HG03064 (cell line): ENCODE data around the gene CDCA8.

ENCODE experiments used
- ATAC-seq: cut with Tn5 transposase; IDR thresholded peaks from one replicate; pipeline ENCODE4 v1.9.1; 2021; ENCODE audit warnings: low read depth; ENCODE audit not compliant: unreplicated experiment

Gene CDCA8

DNA sequence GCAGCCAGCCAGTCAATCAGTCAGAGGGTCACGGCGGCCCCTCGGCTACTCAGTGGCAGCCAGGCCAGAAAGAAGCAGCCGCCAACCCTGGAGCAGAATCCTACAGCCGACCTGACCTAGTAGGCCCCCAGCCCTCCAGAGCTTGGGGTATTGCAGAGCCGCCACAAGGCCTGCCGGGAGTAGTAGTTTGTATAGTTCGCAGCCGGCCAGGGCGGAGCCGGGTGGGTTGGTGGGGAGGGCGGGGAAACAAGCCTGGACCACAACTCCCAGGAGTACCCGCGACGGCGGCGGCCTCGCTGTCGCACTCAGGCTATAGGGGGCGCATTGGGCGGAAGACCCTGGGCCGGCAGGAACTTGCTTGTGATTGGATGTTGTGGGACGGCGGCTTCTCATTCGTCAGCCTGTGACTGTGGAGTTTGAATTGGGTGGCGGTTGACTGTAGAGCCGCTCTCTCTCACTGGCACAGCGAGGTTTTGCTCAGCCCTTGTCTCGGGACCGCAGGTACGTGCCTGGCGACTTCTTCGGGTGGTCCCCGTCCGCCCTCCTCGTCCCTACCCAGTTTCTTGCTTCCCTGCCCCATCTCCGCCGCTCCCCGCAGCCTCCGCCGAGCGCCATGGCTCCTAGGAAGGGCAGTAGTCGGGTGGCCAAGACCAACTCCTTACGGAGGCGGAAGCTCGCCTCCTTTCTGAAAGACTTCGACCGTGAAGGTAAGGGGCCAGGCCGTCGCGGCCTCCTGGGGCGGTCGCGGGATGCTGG, at the start of gene CDCA8:
TSS of gene CDCA8 (plus strand) at position 439 of the 756 bp plus-strand sequence. CDS start at position 614, 175 bp downstream.
- peak; percentile 66 for ATAC-seq

DNA sequence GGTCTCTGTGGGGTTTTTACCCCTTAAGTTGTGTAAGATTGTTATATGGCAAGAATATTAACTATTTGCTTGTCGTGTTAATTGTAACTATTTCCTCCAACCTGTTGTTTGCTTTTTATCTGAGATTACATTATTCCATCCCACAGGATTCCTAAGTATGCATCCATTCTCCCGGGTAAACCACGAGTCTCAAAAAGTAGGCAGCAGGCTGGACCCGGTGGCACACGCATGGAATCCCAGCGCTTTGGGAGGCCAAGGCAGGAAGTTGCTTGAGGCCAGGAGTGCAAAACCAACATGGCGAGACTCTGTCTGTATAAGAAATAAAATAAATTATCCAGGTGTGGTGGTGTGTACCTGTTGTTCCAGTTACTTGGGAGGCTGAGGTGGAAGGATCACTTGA, 45.0 kb upstream of the CDCA8 start:
- ATAC-seq: no peak

DNA sequence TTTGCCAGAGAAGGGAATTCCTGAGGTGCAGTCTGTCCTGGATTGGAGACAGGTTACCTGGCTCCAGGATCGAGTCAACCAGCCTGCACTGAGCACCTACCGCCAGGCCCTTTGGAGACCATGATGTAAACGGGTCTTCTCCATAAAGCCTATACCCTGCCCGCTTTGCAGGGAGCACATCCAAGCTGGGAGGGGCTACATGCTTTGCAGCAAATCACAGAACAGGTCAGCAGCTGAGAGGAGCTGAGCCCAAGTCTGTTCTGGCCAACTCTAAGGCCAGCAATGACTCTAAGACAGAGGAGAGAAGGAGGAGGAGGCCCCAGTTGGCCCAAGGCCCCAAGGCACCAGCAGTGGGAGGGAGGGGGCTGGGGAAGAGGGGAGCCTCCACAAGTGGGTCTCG, 42.1 kb upstream of the CDCA8 start:
- no peak for ATAC-seq

DNA sequence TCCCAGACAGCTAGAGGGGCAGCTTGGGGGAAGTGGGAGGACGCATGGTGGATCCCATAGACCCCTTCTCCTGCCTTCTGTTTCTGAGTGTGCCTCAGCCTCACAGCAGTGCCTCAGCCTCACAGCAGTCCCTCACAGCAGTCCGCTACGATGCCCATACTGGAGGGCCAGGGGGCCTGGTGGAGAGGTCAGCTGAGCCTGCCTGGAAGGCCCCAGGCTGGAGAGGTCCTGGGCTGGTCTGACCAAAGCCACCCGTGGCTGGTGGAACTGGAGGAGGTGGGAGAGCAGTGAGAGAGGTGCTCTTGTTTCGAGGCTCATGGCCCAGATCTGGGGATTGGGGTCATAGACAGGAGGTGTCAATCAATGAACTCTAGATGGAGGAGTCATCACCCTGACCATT, 41.6 kb upstream of the CDCA8 start:
- ATAC-seq: no peak

DNA sequence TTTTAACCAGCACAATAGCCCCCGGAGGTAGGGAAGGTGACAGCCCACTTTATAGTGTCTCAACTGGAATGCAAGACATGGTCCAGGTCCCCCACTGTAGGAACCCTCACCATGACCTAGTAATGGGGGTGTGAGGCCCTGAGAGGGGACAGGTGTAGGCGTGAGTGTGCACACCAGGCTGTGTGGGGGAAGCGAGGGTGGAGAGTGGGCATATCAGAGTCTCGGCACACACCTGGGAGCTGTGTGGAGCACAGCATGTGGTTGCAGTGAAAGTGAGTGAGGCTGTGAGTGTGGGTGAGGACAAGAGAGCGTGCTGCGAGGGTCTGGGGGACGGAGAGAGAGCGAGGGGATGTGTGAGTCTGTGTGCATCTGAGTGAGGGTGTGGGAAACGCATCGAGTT, 40.5 kb upstream of the CDCA8 start:
- no peak for ATAC-seq

DNA sequence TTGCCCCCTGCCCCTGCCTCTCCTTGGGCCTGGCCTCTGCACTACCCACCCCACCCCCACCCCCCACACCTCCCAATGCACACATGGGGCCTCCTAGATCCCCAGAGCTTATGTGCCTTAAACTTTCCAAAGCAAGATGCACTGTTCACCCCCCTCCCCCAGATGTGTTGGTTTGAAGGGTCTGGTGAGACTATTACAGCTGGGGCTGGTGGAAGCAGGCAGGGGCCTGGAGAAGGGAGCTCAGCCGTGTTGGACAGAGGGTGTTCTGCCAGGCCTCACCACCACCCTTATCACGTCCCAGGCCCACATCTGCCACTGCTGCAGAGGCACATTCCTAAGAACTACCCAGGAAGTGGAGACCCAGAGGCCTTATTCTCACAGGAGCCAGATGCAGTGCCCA, 39.3 kb upstream of the CDCA8 start:
- no peak for ATAC-seq

DNA sequence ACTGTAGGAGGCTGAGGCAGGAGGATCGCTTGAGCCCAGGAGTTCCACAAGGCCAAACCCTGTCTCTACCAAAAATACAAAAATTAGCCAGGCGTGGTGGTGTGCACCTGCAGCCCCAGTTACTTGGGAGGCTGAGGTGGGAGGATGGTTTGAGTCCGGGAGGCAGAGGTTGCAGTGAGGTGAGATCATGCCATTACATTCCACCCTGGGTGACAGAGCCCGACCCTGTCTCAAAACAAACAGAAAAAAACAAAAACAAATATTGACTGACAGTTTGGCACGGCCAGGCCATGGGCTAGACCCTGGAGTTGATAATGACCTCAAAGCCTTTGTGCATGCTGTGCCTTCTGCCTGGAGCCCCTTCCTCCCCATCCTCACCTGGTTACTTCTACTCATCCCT, 38.4 kb upstream of the CDCA8 start:
- ATAC-seq: no peak

DNA sequence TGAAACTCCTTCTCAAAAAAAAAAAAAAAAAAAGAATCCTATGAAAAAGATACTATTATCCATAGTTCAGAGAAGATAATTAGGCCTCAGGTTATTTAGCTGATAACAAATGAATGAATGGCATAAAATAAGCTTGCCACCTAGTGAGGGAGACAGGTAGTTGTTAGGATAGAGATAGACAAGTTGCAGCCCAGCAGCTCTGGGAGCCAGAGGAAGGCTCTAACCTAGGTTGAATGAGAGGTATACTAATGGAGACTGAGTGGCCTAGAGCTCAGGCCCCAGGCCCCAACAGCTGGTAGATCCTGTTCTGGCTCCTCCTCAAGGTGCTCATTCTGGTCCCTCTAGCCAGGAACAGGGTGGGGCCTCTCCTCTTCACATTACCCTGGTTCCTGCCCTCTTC, 37.0 kb upstream of the CDCA8 start:
- ATAC-seq: no peak

DNA sequence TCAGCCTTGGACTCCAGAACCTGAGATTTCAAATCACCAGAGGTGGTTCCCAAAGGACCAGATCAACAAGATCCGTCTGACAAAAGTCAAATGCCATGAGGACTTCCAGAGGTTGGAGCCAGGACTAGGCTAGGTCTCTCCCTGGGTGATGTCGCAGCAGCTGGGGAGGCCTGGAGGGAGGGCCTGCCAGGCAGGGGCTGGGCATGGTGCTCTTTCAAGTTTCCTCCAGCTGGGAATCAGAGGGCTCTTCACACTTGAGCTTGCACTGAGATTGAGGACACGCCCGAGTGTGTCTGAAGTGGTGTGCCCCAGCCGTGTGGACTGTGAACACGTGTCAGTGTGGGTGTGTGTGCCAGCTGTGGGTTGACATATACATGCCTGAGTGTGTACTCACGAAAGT, 36.3 kb upstream of the CDCA8 start:
- ATAC-seq: no peak

DNA sequence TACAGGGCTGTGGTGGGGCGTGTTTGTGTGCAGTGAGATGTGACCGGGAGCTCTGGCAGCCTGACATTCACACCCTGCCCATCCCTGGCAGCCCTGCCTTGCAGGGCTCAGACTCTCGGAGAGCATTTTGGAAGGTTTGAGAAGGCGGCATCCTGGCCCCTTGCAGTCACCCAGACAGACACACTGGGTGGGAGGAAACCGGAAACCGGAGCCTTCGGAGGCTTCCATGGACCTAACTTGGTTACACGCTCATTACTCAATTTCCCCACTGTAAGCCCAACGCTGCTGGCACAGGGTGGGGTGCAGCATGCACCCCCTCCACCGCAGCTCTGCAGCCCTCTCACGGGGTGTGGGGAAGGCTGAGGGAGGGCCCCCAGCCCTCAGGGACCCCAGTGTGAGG, 35.4 kb upstream of the CDCA8 start:
- no peak for ATAC-seq

DNA sequence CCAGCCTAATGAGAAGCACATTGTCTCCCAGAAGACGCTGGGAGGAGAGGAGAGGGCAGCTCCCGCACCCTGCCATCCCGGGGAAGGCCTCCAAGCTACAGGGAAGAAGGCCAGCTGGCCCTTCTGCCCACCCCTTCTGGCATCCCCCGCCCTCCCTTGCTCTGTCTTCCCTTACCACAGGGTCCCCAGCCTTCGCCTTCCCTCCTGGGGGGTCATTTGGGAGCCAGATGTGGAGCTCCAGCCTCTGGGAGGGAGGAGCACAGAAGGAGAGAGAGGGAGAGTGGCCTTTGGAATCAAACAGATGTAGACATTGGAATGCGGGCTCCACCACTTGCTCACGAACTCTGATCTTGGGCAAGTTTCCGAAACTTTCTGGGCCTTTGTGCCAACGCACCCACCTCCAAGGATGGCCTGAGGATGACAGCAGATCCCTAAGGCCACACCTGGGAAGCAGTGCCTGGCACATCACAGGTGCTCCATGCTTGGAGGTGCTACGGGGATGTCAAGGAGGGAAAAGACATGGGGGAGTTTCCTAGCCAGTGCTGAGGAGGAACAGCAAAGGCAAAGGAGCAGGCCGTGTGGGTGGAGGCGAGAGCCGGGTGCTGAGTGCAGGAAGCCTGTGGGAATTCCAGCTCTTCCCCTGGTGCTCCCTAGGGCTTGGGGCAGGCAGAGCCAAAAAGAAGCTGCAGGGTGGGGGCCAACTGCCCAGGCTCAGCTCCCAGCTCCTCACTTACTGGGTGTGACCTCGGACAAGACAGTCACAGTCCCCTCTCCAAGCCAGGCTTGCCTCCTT, 34.5 kb upstream of the CDCA8 start:
- no peak for ATAC-seq

DNA sequence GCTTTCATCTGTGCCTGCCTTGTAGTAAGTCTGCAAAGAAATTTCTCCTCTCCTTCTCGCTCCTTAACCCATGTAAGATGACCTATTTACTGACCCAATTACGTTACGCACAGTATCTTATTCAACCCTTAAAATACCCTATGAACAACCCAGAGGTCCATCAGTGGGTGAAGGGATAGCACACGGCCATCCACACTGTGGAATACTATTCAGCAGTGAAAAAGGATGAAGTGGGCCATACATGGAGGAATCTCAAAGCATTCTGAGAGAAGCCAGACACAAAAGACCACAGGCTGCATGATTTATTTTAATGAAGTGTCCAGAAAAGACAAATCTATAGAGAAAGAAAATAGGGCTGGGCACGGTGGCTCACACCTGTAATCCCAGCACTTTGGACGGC, 33.8 kb upstream of the CDCA8 start:
- no peak for ATAC-seq

DNA sequence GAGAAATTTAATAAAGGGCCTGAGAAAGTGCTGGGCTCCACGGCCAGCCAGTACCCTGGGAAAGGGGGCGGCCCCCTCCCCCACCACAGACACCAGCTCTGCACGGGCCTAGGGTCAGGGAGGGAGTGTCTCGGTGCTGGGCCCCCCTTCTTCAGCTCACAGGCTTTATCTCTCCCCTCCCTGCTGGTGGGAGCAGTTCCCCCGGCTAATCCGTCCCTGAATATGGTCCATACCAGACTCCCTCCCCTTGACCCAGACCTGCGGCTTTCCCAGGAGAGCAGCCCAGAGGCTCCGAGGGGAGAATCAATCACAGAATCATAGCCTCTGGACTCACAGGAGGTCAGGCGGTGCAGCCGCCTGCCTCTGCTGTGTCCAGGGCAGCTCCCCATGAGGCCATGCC, 31.7 kb upstream of the CDCA8 start:
- ATAC-seq: no peak

DNA sequence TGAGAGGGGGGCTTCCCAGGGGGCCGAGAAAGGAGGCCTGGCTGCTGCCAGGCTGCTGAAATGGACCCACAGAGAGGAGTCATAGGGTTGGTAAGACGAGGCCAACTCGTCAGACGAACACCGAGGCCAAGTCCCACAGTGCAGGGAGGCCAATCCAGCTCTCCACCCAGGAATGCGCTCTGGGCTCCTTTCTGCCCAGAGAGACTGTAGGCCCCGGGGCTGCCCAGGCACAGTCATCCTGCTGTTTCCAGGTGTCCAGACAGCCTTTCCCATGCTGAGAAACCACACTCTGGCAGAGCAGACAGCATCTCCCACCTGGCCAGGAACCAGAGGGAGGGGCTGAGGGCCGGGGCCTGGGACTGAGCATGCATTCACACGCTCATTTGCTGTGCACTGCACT, 30.9 kb upstream of the CDCA8 start:
- ATAC-seq: no peak

DNA sequence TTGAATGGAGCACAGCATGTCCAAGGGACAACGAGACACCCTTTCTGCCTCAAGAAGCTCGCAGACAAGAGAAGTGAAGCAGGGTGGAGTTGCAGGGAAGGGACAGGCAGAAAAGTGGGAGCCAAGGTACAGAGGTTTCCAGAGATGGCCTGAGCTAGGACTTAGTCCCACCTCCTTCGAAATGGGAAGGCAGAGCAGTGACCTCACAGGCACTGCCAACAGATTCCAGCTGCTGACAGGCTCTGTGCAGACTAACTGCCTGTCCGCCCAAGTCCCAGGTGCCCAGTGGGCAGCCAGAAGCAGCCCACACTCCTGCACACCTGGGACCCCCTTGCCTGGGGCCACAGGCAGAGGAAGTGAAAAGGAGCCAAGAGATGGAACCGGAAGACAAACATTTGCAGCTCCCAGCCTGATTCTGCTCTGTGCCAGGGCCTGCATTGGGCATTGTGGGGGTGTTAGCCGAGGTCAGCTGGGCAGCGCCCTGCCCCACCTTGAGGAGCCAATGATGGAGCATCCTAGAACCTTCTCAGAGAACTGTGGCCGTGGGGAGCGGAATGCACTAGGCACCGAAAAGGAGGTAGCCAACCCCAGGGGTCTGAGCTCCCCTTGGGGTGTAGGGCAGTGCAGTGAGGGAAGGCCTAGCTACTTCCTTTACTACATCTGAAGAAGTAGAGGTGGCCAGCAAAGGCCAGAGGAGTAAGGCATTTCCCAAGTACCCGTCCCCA, 30.1 kb upstream of the CDCA8 start:
- no peak for ATAC-seq

DNA sequence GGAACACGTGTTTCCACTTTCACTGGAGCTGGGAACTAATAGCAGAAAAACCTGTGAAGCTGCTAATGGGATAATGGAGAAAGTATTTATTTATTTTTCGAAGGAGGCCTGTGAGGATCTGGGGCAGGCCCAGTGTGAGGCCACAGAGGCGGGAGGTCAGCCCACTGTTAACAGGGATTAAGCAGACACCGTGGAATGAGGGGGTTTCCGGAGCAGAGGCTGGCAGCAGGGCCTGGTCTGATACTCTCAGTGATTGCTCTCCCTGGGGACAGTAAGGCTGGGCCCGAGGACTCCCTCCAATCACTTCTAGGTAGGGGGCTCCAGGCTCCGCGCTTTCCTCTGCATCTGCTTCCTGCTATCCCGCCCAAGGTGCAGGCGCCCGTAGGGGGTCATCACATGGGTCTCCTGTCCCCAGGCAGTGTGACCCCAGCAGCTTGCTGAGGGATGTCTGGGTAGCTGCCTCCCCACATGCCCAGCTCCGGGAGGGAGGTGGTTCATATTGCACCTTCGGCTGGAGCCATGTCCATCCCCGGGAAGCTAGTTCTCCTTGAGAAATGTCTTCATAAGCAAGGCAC, 28.8 kb upstream of the CDCA8 start:
- ATAC-seq: no peak

DNA sequence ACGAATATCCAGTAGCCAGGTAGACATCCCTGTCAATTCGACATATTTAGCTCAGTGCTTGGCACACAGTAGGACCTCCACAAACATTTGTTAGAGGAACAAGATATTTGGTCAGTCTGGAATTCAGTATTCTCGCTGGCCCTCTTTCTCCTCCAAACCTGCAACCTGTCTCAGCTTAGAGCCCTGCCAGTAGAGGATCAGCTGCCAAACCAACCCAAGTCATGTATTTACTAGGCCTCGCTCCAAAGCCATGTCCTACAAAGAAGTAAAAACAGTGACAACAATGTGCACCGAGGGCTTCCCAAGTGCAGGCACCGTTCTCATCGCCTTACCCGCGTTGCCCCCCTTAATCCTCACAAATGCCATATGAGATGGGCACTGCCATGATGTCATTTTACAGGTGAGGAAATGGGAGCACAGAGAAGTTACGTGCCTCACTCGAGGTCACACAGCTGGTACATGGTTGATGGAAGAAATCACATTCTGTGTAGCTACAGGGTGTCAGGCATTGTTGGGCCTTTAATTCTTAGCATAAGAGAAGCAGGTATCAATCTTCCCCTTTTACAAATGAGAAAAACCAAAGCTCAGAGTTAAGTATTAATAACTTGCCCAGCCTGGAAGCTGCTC, 26.0 kb upstream of the CDCA8 start:
- no peak for ATAC-seq

DNA sequence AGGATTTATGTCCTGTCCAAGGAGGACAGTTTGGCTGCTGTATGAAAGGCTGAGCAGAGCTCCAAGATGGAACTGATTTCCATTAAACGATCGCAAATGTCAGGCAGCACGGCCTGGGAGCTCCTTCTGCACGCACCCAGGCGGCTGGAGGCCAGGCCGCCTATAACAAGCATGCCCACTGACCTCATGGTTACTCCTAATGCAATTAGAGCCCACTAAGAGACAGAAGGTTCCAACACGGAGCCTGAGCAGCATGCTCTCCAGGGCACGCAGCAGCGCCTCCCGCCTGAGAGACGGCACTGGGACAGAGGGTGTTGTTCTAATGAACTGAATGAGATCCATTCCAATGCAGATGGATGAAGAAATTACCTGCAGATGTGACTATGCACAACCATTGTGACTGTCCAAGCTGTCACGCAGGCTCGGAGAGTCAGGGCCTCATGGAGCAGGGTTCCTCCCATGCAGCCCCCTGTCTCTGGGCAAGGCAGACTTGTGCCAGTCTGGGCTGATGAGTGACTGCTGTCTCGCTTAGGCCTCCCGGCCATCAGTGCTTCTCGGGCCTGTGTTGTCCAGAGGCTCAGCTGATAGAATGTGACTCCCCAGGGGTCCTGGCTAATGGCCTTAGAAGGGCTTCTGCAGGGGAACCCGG, 25.2 kb upstream of the CDCA8 start:
- no peak for ATAC-seq

DNA sequence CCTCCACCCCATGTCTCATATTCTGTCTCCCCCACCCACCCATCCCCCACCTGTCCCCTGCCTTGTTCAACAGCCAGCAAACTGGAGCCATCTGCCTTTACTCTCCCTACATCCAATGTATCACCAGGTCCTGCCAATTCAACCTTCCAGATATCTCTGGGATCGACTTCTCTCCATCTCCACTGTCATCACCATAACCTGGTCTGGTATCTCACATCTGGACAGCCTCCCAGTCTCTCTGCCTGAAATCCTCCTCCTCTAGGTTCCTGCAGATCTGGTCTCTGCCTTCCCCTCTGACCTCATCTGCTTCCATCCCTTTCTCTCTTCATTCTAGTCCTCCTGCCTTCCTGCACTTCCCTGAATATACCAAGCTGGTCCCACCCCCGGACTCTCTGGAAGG, 22.2 kb upstream of the CDCA8 start:
- no peak for ATAC-seq

DNA sequence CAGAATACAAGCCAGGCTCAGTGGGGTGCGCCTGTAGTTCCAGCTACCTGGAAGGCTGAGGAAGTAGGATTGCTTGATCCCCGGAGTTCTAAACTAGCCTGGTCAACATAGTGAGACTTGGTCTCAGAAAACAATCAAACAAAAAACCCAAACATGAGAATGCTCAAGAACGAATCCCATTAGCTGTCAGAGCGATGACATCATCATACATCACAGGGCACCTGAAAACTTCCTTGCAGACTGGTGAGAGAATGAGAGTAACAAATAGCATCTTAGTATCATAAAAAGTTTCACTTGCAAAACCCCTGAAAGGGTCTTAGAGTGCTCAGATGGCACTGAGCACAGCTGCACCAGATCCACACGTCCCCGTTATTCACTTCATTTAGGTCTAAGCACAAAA, 21.1 kb upstream of the CDCA8 start:
- ATAC-seq: no peak
